ENCODE measurements around the gene SLC7A11.

DNA sequence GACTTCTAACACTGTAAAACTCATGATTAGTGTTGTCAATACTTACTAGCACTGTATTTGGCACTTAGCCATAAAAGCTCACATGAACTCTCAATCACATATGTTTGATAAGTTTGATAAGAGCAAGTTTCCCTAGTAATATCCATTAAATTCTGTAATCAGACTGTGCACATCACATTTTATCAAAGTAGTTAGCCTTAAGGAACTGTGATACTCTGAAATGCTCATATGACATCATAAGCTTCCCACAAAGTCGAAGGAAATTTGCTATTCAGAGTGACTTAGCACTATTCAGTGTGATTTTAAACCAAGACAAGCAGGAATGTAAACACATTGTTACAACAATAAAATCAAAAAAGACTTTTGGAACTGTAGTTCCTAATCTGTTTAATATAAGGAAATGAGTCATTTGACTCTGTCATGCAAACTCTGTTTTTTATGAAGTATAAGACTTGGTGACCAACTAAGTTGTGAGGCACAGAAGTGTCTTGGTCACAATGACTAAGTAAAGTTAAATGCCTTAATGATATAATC is 6.7 kb downstream of the SLC7A11 start:
- no peak; the same call in 1 of the 2 replicates for TF ChIP-seq SNAI2 (CRISPR knock-in tag; IDR thresholded peaks at IDR 0.05)
- TF ChIP-seq ZFP3 (CRISPR knock-in tag; IDR thresholded peaks at IDR 0.05) = no peak
- TF ChIP-seq ISL1 (CRISPR knock-in tag; IDR thresholded peaks at IDR 0.05) = peak; percentile 18; the same call in 1 of the 2 replicates
- no peak for TF ChIP-seq ZFP30 (CRISPR knock-in tag; IDR thresholded peaks at IDR 0.05)
- TF ChIP-seq PPARA (CRISPR knock-in tag; IDR thresholded peaks at IDR 0.05; ENCODE audit: borderline replicate concordance) = no peak
- TF ChIP-seq TOX (CRISPR knock-in tag; IDR thresholded peaks at IDR 0.05; ENCODE audit: borderline replicate concordance) = no peak
- no peak for TF ChIP-seq ARNTL (CRISPR knock-in tag; IDR thresholded peaks at IDR 0.05; ENCODE audit: borderline replicate concordance, low read depth)
